NCI-H82 (cell line): ENCODE data around the gene ABCC8.
A peak's percentile ranks its signal among the peaks of the same experiment; 100 is the strongest.

ENCODE experiments used
- DNase-seq: peaks from one replicate; lab custom pipeline; 2025; lab: John Stamatoyannopoulos, UW

ABCC8 gene

GRCh38 chr11:17505146-17505545 lies 28.5 kb upstream of the ABCC8 start:
- DNase-seq, result no peak

GRCh38 chr11:17504330-17505107 lies 27.9 kb upstream of the ABCC8 start:
- peak; percentile 85 for DNase-seq

- no peak for DNase-seq
These were observed 26.0 kb upstream of the ABCC8 start for GRCh38 chr11:17502630-17503029.

GRCh38 chr11:17500673-17501072 lies 24.0 kb upstream of the ABCC8 start:
- no peak for DNase-seq

- peak; percentile 39 for DNase-seq
These were observed 21.8 kb upstream of the ABCC8 start for GRCh38 chr11:17498475-17498874.

- no peak for DNase-seq
These were observed 21.4 kb upstream of the ABCC8 start for GRCh38 chr11:17498058-17498457.

- peak; percentile 48 for DNase-seq
These were observed 19.8 kb upstream of the ABCC8 start for GRCh38 chr11:17496406-17496805.

GRCh38 chr11:17494019-17494418 lies 17.4 kb upstream of the ABCC8 start:
- DNase-seq, result peak; percentile 23

GRCh38 chr11:17490938-17491337 lies 14.3 kb upstream of the ABCC8 start:
- DNase-seq, result no peak

- no peak for DNase-seq
These were observed 13.6 kb upstream of the ABCC8 start for GRCh38 chr11:17490232-17490631.

GRCh38 chr11:17489751-17490150 lies 13.1 kb upstream of the ABCC8 start:
- DNase-seq, result no peak

GRCh38 chr11:17488563-17488962 lies 11.9 kb upstream of the ABCC8 start:
- no peak for DNase-seq

GRCh38 chr11:17486646-17487045 lies 10.0 kb upstream of the ABCC8 start:
- DNase-seq, result no peak

- no peak for DNase-seq
These were observed 6.9 kb upstream of the ABCC8 start for GRCh38 chr11:17483505-17483904.

- no peak for DNase-seq
These were observed 5.3 kb upstream of the ABCC8 start for GRCh38 chr11:17481905-17482304.

GRCh38 chr11:17479284-17480214 lies 2.9 kb upstream of the ABCC8 start:
- peak; percentile 79 for DNase-seq

- no peak for DNase-seq
These were observed 1.4 kb upstream of the ABCC8 start for GRCh38 chr11:17478070-17478469.

- no peak for DNase-seq
These were observed 716 bp upstream of the ABCC8 start for GRCh38 chr11:17477361-17477760.

GRCh38 chr11:17477084-17477333 lies 364 bp upstream of the ABCC8 start:
- DNase-seq, result no peak

- DNase-seq, result peak; percentile 54
These were observed 854 bp downstream of the ABCC8 start for GRCh38 chr11:17475666-17476316.

GRCh38 chr11:17473071-17473744 lies 3.4 kb downstream of the ABCC8 start:
- peak; percentile 92 for DNase-seq

GRCh38 chr11:17472467-17472866 lies 4.2 kb downstream of the ABCC8 start:
- DNase-seq, result peak; percentile 76
